Measurements from ENCODE around the gene TM9SF3.

TM9SF3 gene

GRCh38 chr10:96587264-96588059, 650 bp upstream of the TM9SF3 start:
- no peaks in the 10 kb centered on the region for H3K27me3 ChIP-seq (ENCODE audit: low read length)
- H2AFZ ChIP-seq (ENCODE audit: low read depth, low read length, severe bottlenecking), result peak overlapping the region; percentile 69
- H3K4me3 ChIP-seq (ENCODE audit: insufficient read depth, low read length, poor library complexity, severe bottlenecking), result peak overlapping the region; percentile 81
- H4K20me1 ChIP-seq (ENCODE audit: low read depth, low read length), result peaks cover 5% of the 10 kb centered on the region; the same call in 1 of the 2 replicates
- peak overlapping the region; percentile 91 for H3K9ac ChIP-seq (ENCODE audit: low read length)
- TF ChIP-seq CTCF (IDR thresholded peaks at IDR 0.05; ENCODE audit: insufficient read depth, low read length, poor library complexity, severe bottlenecking) (no peak), EZH2phosphoT487 (conservative IDR thresholded peaks at IDR 0.05; ENCODE audit: low read length) (no peak)
- H3K9me2 ChIP-seq (replicated peaks; ENCODE audit: insufficient read depth, low read length), result no peaks in the 10 kb centered on the region
- no peaks in the 10 kb centered on the region for H3K9me3 ChIP-seq (ENCODE audit: insufficient read depth, low read length)
- H3K79me2 ChIP-seq (ENCODE audit: insufficient read depth, low read length), result peaks cover 41% of the 10 kb centered on the region
- H3F3A ChIP-seq (ENCODE audit: insufficient read depth), result peaks cover 52% of the 10 kb centered on the region
- H3K27ac ChIP-seq (ENCODE audit: low read depth, low read length), result peak overlapping the region; percentile 85
- H3K4me2 ChIP-seq (ENCODE audit: low read depth, low read length, poor library complexity, severe bottlenecking), result peak overlapping the region; percentile 99
- no peaks in the 10 kb centered on the region for H3K36me3 ChIP-seq (ENCODE audit: low read length)

GRCh38 chr10:96585736-96586418, 935 bp downstream of the TM9SF3 start:
- H3K9me3 ChIP-seq (ENCODE audit: insufficient read depth, low read length), result no peaks in the 10 kb centered on the region
- peak overlapping the region; percentile 85 for H3K27ac ChIP-seq (ENCODE audit: low read depth, low read length)
- H2AFZ ChIP-seq (ENCODE audit: low read depth, low read length, severe bottlenecking), result no peak overlapping the region

GRCh38 chr10:96584474-96584873, 2.3 kb downstream of the TM9SF3 start:
- Histone ChIP-seq H3K27ac (ENCODE audit: low read depth, low read length) (no peak overlapping the region), H3K4me3 (ENCODE audit: insufficient read depth, low read length, poor library complexity, severe bottlenecking) (no peak overlapping the region), H3K9me2 (replicated peaks; ENCODE audit: insufficient read depth, low read length) (no peaks in the 10 kb centered on the region), H3K9me3 (ENCODE audit: insufficient read depth, low read length) (no peaks in the 10 kb centered on the region), H3K36me3 (ENCODE audit: low read length) (no peaks in the 10 kb centered on the region), H4K20me1 (ENCODE audit: low read depth, low read length) (peaks cover 17% of the 10 kb centered on the region; the same call in 1 of the 2 replicates), H3K79me2 (ENCODE audit: insufficient read depth, low read length) (peaks cover 71% of the 10 kb centered on the region), H3K27me3 (ENCODE audit: low read length) (no peaks in the 10 kb centered on the region), H2AFZ (ENCODE audit: low read depth, low read length, severe bottlenecking) (no peak overlapping the region), H3K9ac (ENCODE audit: low read length) (no peak overlapping the region), H3F3A (ENCODE audit: insufficient read depth) (peaks cover 34% of the 10 kb centered on the region), H3K4me2 (ENCODE audit: low read depth, low read length, poor library complexity, severe bottlenecking) (peak overlapping the region; percentile 99)
- no peak for TF ChIP-seq EZH2phosphoT487 (conservative IDR thresholded peaks at IDR 0.05; ENCODE audit: low read length)
- TF ChIP-seq CTCF (IDR thresholded peaks at IDR 0.05; ENCODE audit: insufficient read depth, low read length, poor library complexity, severe bottlenecking), result no peak

More at GRCh38 chr10:96585736-96586418, 935 bp downstream of the TM9SF3 start:
- Histone ChIP-seq H4K20me1 (ENCODE audit: low read depth, low read length) (peaks cover 13% of the 10 kb centered on the region; the same call in 1 of the 2 replicates), H3K36me3 (ENCODE audit: low read length) (no peaks in the 10 kb centered on the region), H3K9ac (ENCODE audit: low read length) (peak overlapping the region; percentile 91), H3F3A (ENCODE audit: insufficient read depth) (peaks cover 45% of the 10 kb centered on the region), H3K27me3 (ENCODE audit: low read length) (no peaks in the 10 kb centered on the region), H3K4me2 (ENCODE audit: low read depth, low read length, poor library complexity, severe bottlenecking) (peak overlapping the region; percentile 99), H3K79me2 (ENCODE audit: insufficient read depth, low read length) (peaks cover 57% of the 10 kb centered on the region), H3K9me2 (replicated peaks; ENCODE audit: insufficient read depth, low read length) (no peaks in the 10 kb centered on the region), H3K4me3 (ENCODE audit: insufficient read depth, low read length, poor library complexity, severe bottlenecking) (peak overlapping the region; percentile 81)
- TF ChIP-seq EZH2phosphoT487 (conservative IDR thresholded peaks at IDR 0.05; ENCODE audit: low read length) (no peak), CTCF (IDR thresholded peaks at IDR 0.05; ENCODE audit: insufficient read depth, low read length, poor library complexity, severe bottlenecking) (no peak)
